ENCODE data around the gene PREX1. TPM values are rescaled to one million over a fixed set of nuclear protein-coding genes. Genes with fewer than 3 reads are reported as not detected.

The PREX1 gene
- total RNA-seq, 1 donor from 2014 or later = 66.0 TPM

DNA sequence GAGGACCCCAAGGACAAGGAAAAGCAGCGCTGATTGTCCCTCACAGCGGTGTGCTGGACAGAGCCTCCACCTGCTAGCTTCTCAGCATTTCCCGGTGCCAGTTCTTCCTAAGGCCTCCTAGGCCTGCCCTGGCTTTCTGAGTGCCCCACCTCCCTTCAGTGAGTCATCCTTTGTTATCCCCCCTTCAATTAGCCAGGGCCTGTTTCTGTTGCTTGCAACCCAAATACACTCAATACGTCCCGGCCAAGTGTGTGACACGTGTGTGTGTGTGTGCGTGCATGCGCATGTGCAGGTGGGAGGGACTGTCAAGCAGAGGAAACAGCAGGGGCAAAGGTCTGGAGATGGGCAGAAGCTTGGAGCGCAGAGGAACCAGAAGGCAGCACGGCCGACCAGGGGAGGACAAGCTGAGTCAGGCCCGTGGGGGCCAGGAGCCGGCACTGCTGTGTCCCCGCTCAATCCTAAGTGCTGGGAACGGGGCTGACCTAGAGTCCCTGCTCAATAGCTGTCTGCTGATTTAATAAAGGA is 159.8 kb downstream of the PREX1 start:
- Histone ChIP-seq H3K27me3 (no peaks in the 10 kb centered on the region), H3K27ac (no peak overlapping the region), H3K36me3 (no peaks in the 10 kb centered on the region), H3K4me1 (peaks cover 5% of the 10 kb centered on the region), H3K9me3 (no peaks in the 10 kb centered on the region), H3K4me3 (no peak overlapping the region)
- intact Hi-C loops (cut with DNase I) = no loop called here
- peak; percentile 3 for ATAC-seq
- DNase-seq = no peak
- TF ChIP-seq, protein P1, sequence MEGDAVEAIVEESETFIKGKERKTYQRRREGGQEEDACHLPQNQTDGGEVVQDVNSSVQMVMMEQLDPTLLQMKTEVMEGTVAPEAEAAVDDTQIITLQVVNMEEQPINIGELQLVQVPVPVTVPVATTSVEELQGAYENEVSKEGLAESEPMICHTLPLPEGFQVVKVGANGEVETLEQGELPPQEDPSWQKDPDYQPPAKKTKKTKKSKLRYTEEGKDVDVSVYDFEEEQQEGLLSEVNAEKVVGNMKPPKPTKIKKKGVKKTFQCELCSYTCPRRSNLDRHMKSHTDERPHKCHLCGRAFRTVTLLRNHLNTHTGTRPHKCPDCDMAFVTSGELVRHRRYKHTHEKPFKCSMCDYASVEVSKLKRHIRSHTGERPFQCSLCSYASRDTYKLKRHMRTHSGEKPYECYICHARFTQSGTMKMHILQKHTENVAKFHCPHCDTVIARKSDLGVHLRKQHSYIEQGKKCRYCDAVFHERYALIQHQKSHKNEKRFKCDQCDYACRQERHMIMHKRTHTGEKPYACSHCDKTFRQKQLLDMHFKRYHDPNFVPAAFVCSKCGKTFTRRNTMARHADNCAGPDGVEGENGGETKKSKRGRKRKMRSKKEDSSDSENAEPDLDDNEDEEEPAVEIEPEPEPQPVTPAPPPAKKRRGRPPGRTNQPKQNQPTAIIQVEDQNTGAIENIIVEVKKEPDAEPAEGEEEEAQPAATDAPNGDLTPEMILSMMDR (IDR thresholded peaks at IDR 0.05) = no peak

DNA sequence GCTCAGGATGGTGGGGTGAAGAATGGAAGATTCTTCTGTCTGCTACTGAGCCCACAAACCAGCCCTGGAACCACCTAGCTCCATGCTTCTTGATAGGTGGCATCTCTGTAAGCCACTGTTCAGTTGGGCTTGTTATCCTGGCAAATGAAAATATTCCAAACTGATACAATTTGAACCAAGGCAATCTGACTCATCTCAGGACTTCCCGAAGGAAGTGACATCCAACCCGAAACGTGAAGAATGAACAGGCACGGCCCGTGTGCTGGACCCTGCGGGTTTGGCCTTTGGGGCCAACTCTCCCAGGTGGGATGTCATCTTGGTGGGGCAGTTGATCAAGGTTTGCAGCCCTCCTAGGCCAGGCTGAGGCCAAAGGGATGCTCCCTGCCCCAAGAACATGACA is 160.3 kb downstream of the PREX1 start:
- DNase-seq (no peak), ATAC-seq (no peak)
- TF ChIP-seq, protein P1 (IDR thresholded peaks at IDR 0.05) = no peak
- Histone ChIP-seq H3K27ac (no peak overlapping the region), H3K4me3 (no peak overlapping the region), H3K9me3 (no peaks in the 10 kb centered on the region), H3K36me3 (no peaks in the 10 kb centered on the region), H3K4me1 (peaks cover 5% of the 10 kb centered on the region), H3K27me3 (no peaks in the 10 kb centered on the region)
- intact Hi-C loops (cut with DNase I) = no loop called here

DNA sequence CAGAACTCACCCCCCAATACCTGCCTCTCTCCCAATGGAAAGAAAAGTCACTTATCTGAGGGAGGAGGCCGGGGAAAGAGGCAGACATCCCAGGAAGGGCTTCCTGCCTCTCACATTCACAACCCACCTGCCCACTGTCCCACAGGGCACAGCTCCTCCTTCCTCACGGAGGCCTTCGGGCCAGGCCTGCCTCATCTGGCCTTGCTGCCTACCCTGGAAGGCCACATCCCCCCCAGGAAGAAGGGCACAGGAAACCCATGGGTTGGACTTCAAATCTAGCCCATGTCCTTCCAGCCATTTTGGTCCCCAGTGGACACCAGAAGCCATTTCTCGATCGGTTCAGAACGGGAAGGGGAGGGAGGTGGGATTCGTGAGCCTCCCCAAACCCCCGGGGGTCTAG is 162.0 kb downstream of the PREX1 start:
- no peak for ATAC-seq
- no peak overlapping the region for H3K4me3 ChIP-seq
- TF ChIP-seq, protein P1 (IDR thresholded peaks at IDR 0.05) = no peak
- H3K4me1 ChIP-seq = peaks cover 5% of the 10 kb centered on the region
- no peak overlapping the region for H3K27ac ChIP-seq
- H3K9me3 ChIP-seq = no peaks in the 10 kb centered on the region
- intact Hi-C loops (cut with DNase I) = no loop called here
- no peak for DNase-seq
- H3K36me3 ChIP-seq = no peaks in the 10 kb centered on the region
- no peaks in the 10 kb centered on the region for H3K27me3 ChIP-seq

DNA sequence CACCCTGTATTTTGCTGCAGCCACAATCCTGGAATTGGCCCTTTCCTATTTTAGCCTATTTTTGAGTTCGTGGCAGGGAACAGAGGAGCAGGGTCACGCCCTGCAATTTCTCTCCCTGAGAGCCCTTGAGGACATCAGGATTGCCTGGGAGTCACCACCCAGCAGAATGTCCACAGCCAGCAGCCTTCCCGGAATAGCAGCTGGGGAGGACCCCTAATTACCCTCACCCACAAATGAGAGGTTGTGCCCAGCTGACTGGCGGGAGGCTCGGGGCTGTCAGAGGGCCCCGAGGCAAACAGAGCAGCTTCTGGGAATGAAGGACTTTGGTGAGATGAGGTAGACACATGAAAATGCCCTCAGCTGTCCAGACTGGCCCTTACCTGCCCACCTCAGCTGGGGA is 165.1 kb downstream of the PREX1 start:
- H3K27me3 ChIP-seq = no peaks in the 10 kb centered on the region
- H3K4me3 ChIP-seq = no peak overlapping the region
- intact Hi-C loops (cut with DNase I) = no loop called here
- no peak for DNase-seq
- H3K9me3 ChIP-seq = no peaks in the 10 kb centered on the region
- no peaks in the 10 kb centered on the region for H3K36me3 ChIP-seq
- TF ChIP-seq, protein P1 (IDR thresholded peaks at IDR 0.05) = no peak
- no peak for ATAC-seq
- no peak overlapping the region for H3K27ac ChIP-seq
- no peaks in the 10 kb centered on the region for H3K4me1 ChIP-seq

DNA sequence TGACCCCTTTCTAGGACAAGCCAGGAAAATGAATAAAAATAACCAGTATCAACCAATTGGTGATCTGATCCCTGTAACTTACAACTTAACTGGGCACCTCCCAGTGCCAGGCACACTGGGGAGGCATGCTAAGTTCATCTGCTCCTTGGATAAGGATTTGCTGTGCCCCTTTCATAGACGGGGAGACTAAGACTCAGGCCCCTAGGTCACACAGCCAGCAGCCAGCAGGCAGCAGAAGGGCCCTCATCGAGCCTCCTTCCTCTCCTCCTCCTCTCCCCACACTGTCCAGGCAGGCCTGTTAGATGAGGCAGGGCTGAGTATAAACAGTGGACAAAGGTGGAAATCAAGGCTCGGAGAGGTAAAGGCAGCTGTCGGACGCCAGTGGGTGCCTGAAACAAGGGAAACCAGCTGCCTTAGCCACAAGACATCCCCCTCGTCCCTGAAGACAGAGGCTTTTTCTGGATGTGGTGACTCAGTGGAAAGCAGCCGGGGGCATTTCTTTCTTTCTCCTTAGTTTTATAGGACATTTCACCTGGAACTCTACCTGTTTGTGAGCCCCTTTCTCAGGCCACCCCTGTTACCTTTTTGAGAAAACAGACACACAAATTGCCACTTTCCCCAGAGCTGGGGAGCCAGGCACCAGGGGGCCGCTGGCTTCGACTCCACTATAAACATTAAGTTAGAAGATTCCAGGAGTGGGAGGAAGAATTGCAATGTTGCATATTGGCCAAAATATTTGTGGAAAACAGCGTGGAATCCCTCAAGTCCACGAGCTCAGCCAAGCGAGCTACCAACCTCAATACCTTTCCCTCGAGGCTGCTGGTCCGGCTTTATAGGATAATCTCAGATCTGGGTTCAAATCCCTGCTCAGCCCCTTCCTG is 166.0 kb downstream of the PREX1 start:
- Histone ChIP-seq H3K36me3 (peaks cover 8% of the 10 kb centered on the region), H3K4me1 (no peaks in the 10 kb centered on the region), H3K9me3 (no peaks in the 10 kb centered on the region), H3K27ac (no peak overlapping the region), H3K4me3 (no peak overlapping the region), H3K27me3 (no peaks in the 10 kb centered on the region)
- TF ChIP-seq, protein P1 (IDR thresholded peaks at IDR 0.05) = no peak
- ATAC-seq (no peak), DNase-seq (no peak)
- intact Hi-C loops (cut with DNase I) = no loop called here

All from upper lobe of right lung (tissue), 1 donor.